Stimulated activated CD8-positive, alpha-beta memory T cell treated with anti-CD3 and anti-CD28 coated beads, Interleukin-15, amount 100 ng/mL, for 24 hours (primary cell): ENCODE data around the gene CACHD1.
"Not testable (repeated sequence)": the region's sequence is repeated elsewhere in the genome, so short reads cannot be mapped to it uniquely, and the experiment has no call there.

Experiments used
- DNase-seq: peaks from one replicate; pipeline ENCODE4 v3.0.0-alpha.2; 2020; ENCODE audit warnings: low read depth

Gene CACHD1

GRCh38 chr1:64497088-64497883, 27.4 kb downstream of the CACHD1 start:
- no peak for DNase-seq

- no peak for DNase-seq
Observed at GRCh38 chr1:64498325-64498724, 28.4 kb downstream of the CACHD1 start.

DNA sequence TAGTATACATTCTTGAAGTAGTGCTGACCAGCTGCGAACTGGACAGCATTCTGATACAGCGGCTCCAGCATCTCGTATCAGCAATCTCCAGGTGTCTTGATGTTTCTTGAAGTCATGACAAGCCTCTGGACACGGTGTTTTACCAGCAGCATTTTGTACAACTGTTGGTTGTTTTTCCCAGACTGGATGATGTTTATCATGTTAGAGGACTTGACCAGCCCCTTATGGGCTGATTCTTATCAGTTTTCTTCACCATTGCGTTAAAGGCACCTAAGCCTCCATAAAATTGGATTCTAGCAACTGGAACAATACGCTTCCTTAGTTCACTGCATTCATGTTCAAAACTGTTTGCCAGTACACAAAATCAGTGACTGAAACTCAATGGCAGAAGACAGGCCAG, 29.1 kb downstream of the CACHD1 start:
- no peak for DNase-seq

DNA sequence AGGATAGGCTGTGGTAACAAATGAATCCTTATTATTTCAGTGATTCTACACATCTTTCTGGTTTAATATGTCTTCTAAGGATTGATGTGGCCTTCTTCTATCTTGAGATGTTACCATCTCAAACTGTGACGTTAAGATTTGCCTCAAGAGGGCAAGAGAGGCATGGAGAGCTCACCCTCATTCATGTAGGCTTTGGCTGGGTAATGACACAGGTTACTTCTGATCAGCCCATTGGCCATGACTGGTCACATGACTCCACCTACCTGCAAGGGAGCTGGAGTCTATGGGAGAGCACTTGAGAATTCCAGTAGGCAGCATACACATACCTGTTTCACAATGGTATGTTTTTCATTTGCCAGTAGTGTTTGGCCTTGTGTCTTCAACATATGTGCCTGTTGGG, 30.0 kb downstream of the CACHD1 start:
- no peak for DNase-seq

GRCh38 chr1:64502083-64502482, 32.2 kb downstream of the CACHD1 start:
- DNase-seq = no peak

DNA sequence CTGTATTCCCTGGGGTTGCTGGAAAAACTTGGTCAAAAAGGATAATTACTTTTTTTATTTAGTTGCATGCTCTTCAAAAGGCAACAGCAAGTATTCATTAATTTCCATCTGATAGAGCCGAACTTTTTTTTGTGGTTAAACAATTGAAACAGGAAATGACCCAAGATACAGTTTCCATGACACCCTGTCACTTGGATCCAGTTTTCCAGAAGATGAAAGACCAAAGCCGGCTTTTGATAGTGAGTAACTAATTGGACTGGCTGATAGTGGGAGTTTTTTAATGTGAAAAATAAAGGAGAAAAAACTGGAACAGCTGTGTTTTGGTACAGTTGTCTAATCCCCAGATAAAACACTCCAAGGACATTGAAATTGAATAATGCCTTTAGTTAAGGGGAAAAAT, 33.0 kb downstream of the CACHD1 start:
- DNase-seq = no peak

- DNase-seq = peak; percentile 7
Observed at GRCh38 chr1:64505232-64505943, 35.5 kb downstream of the CACHD1 start.

DNA sequence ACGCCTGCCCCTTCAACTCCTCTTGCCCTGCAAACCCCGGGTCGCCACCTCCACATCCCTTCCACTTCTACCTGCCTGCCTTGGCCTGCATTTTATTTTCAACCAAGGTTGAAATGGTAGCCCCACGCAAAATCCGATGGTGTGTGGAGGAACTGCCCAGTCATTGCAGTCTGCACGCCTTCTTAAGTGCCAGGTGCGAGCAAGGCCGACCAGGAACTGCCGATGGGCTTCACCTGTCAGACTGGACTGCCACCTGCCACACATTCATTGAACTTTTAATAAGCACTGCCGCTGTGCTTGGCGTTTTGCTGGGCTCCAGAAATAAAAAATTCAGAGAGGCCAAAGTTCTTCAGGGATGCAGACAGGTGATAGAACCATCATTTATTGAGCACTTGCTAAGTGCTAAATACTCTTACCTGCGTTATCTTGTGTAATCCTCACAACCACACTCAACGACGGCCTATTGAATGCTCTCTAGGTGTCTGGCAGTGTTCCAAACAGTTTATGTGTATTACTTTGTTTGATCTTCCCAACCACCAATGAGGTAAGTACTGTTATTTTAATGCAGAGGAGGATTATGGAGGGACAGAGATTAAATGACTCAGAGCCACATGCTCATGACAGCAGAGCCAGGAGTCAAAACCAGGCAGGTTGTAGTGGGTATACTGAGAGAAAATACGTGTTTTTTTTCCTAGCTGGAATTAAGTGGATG, 36.2 kb downstream of the CACHD1 start:
- no peak for DNase-seq

- no peak for DNase-seq
Observed at GRCh38 chr1:64508629-64509028, 38.7 kb downstream of the CACHD1 start.

DNA sequence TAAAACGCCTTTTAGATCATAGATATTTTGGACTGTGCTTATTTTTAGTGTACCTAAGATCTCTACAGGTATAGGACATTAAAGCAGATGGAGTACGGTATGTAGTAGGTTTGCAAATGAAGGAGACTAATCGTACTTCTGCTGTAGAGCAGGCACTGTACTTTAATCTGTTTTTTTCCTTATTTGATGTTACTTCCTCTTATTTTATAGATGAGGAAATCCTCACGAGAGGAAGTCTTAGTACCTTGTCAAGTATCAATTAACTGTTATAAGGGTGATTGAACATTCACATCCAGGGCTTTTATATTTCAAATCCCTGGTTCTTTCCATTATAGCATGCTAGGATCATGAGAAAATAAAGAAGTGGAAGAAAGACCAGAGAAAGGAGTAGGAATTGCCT, 41.1 kb downstream of the CACHD1 start:
- DNase-seq = no peak

GRCh38 chr1:64512206-64512605, 42.3 kb downstream of the CACHD1 start:
- DNase-seq = not testable (repeated sequence)

DNA sequence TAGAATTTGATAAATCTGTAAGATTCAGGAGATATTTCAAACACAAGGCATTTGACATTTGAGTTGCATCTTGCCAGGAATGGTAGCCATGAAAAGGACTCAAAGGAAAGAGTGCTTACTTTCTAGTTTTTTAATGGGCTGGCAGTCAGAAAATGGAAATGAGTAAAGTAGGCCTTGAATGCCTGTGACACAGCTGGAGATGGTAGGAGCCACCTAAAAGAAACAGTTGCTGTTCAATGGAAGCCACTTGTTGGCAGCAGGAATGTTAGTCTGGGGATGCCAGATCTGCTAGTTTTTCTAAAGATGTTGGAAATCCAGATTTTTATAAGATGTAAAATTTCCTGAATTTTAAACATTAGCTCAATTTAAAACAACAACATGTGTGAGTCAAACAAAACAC, 43.6 kb downstream of the CACHD1 start:
- DNase-seq = no peak

DNA sequence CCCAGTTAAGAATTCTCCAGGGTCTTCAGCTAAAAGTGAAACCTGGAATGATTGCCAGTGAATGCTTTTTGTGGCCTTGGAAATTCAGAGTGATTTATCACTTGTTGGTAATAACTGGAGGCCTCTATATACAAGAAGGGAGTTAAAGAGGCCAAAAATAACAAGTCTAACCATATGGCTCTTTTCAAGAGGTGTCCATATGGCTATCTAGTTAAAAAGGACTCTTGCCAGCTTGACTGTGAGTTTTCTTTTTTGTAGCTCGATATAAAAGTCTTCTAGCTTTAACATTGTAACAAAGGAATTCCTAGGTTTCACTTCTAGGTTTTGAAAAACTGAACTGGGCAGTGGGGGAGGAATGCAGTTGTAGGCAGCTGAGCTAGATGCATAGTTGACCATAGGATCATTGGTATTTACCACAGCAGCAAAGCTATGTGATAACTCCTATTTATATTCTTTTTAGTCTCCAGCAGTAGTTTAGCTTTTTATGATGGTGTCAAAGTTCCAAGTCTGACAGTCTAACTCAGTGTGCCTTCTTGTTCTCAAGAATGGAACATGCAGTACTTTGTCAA, 44.4 kb downstream of the CACHD1 start:
- DNase-seq = no peak

GRCh38 chr1:64515427-64515826, 45.5 kb downstream of the CACHD1 start:
- no peak for DNase-seq

DNA sequence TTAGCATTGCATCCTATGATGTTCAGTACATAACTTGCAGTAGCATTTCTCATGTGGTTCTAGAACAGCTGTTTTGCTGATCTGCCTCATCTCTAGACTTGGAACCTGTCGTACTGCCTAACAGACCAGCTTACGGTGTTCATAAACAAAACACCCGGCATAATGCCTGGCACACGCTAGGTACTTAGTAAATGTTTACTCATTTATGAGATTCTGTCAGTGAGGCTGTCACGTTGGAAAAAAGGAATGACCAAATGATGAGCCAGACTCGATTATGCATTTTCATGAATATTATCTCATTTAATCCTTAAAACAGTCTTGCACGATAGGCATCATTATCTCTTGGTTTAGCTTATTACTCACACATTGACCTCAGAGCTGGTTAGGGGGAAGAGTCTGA, 46.4 kb downstream of the CACHD1 start:
- no peak for DNase-seq

DNA sequence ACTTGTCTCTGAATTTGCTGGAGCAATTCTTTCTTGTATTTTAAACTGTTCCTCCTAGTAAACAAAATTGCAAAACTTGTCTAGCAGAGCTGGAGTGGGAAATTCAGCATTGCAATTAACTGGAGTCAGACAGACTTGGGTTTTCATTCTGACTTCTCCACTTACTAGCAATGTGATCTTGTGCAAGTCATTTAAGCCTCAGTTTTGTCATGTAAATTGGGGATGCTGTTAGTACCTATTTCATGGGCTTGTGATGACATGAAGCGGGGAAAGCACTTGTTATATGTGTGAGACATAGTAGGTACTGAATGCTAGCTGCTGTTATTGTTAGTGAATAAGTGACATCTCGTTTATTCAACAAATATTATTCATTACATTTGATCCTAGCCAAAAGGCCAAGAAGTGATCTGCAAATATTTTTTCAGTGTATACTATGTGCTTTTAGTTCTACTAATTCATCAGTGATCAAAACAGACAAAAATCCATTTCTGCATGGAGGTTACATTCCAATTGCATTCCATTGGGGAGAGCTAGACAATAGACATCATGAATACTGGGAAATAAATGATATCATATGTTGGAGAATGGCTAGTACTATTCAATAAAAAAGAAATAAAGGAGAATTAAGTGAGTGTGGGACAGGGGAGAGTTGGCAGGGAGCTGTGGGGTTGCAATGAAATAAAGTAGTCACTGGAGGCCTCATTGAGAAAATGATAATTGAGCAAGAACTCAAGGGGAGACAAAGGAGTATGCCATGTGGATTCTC, 47.1 kb downstream of the CACHD1 start:
- DNase-seq = no peak

DNA sequence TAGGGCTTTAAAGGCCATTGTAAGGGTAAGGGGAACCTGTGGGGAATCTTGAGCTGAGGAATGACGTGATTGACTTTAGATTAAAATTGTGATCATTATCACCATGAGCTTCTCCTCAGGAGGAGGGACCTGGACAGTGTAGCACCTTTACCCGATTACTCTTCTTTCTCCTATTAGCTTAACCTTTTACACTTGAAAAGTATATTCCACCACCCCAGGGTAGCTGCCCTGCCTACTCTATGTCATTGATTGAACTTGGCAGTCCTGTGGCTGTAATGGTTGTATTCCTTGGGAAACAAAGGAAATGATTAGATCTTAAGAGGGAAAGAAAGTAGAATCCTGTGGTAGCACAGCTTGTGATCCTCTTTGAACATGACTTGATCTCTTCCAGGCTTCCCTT, 47.7 kb downstream of the CACHD1 start:
- DNase-seq = no peak

GRCh38 chr1:64518692-64519481, 49.0 kb downstream of the CACHD1 start:
- no peak for DNase-seq

DNA sequence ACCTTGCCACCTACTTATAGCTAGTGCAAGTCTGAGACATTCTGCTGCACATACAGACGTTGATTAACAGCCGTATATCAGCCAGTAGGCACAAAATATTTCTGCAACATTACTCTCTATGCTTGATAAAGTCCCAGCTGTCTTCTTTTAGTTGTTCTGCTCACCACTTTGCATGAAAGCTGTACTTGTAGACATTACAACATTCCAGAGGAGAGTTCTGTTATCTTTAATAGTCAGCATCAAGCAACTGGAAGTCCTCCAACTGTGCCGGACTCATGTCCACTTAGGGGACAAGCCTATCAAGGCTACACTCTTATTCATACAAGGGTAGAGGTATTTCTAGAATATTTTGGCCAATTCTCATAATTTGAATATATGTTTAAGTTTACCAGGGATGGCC, 50.0 kb downstream of the CACHD1 start:
- no peak for DNase-seq

DNA sequence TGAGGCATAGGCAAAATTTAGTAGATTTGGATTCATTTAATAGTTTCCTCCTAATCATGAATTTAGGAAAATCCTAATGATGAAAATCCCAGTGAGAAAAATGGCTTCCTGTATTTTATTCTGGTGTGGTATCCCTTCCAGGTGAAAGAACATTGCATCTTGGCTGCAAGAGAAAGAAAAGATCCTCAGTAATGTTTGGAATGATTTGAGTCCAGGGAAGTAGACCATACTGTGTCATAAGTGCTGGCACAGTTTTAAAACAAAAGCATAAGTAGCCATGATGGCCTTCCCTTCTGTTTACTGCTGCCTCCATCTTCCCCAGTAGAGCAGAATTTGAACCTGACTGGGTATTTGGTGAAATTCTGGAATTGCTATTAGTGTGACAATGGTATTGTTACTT, 52.8 kb downstream of the CACHD1 start:
- no peak for DNase-seq
